IPS DF 6.9 (cell line): ENCODE measurements around the gene ZFP37.
A peak's percentile ranks its signal among the peaks of the same experiment; 100 is the strongest.
"Not testable (repeated sequence)": the region's sequence is repeated elsewhere in the genome, so short reads cannot be mapped to it uniquely, and the experiment has no call there.

Source experiments
- DNase-seq: peaks from one replicate; pipeline ENCODE4 v3.0.0-alpha.2; 2013; ENCODE audit warnings: low read depth, low spot score
- H3K27ac ChIP-seq: one replicate; pipeline ENCODE4 v1.5.1; 2013; ENCODE audit warnings: low read length, control low read depth
- H3K27me3 ChIP-seq: 2 replicates; pipeline ENCODE4 v1.6.1; 2013; ENCODE audit warnings: mild to moderate bottlenecking, low read length; ENCODE audit not compliant: control insufficient read depth, insufficient read depth
- H3K36me3 ChIP-seq: 2 replicates; pipeline ENCODE4 v1.6.1; 2013; ENCODE audit warnings: low read length; ENCODE audit not compliant: control insufficient read depth, insufficient read depth
- H3K4me1 ChIP-seq: 2 replicates; pipeline ENCODE4 v1.6.1; 2013; ENCODE audit warnings: low read length; ENCODE audit not compliant: control insufficient read depth, insufficient read depth
- H3K4me3 ChIP-seq: 2 replicates; pipeline ENCODE4 v1.5.1; 2013; ENCODE audit warnings: mild to moderate bottlenecking, low read length
- H3K9me3 ChIP-seq: 2 replicates; pipeline ENCODE4 v1.6.1; 2013; ENCODE audit warnings: low read length, inconsistent platforms; ENCODE audit not compliant: control insufficient read depth, insufficient read depth
- WGBS: extraction: QIAGEN DNeasy Blood & Tissue Kit; methylation state at CpG from one replicate; pipeline ENCODE4 v1.1.7; 2013; ENCODE audit warnings: mixed read lengths, missing lambda C conversion rate; ENCODE audit not compliant: insufficient read length, insufficient coverage; 5-methylcytosine and 5-hydroxymethylcytosine counted together

ZFP37 gene

DNA sequence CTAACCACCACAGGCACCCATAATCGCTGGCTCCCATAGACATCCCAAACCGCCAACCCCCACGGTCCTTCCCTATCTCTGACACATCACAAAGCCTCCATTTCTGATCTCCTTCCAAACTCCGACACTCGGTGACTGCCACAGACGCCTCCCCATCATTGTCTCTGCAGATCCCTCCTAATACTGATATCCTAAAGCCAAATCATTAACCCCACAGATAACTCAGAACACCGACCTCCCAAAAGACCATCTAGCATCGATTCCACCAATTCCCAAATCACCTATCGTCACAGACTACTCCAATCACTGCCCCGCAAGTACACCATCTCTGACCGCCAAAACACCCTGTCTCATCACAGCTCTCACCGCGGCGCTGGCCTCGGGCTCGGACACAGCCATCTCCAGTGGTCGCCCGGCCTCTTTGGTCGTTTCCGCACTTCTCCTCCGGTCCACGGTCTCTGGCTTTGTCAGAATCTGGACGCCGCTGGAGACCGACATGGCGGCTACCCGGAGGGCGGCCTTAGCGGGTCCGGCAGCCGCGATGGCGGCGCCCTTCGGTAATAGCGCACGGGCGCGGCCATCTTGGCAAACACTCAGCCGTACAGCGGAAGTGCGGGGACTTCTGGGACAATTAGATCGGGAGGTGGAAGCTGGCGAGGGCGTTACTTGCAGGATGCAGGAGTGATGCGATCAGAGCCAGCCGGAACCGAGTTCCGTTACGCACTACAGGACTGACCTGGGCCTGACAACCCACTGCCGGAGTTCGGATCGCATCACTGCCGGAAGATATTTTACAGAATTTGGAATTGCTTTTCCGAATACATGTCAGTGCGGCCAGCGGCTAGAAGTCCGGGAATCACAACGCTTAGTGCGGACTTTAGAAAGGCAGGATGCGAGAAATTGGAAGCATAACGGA lies at the start of gene ZFP37:
ZFP37 (minus strand) TSS at position 534 of the 916 bp plus-strand sequence; CDS start at position 498, 36 bp downstream.
- WGBS, result no CpG with 5 or more reads among the region's 62 CpGs
- Histone ChIP-seq H3K4me3 (peak within 1 kb of the TSS; percentile 97), H3K27ac (no peak within 1 kb of the TSS), H3K4me1 (0 out of 2 replicates have a peak, but pooled peaks cover 2% of the 10 kb centered on the region), H3K9me3 (no peaks in the 10 kb centered on the region), H3K36me3 (no peaks in the 10 kb centered on the region), H3K27me3 (peaks cover 28% of the 10 kb centered on the region)
- peak; percentile 88 for DNase-seq

DNA sequence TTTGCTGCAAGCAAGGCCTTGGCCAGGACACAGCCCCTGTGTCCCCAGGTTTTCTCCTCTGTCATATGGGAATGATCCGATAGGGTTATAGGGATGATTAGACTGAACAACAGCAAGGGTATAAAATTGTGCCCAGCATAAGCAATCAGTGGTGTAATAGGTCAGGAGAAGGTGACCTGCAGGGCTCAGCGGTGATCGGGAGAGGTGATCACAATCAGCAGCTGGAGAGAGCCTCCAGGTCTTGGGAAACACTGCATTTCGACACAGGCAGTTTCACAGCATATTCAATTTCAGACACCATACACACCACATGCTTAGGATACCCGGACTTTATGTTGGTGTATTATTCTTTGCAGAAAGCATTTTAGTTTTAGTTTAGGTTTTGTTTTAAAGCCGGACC lies 48.8 kb upstream of the ZFP37 start:
- H3K27me3 ChIP-seq, H3K27ac ChIP-seq, H3K4me3 ChIP-seq, DNase-seq, H3K4me1 ChIP-seq, H3K9me3 ChIP-seq, H3K36me3 ChIP-seq: not testable (repeated sequence)
- WGBS, result no CpG with 5 or more reads among the region's 6 CpGs

DNA sequence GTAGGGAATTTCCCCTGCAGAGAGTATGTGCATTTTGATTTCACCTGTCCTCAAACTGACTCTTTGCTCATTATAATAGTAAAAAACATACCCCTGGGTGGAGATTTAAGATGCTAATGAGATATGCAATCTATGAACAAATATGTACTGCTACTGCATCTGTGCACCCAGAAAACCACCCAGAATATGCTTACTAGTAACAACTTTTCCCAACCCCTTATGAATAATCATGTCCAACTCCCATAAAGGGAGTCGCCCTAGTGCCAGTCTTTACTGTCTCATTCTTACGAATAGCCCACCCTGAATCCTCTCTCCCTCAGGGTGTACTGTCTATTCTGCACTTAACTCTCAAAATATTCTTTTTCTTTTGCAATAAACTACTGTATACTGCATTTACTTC lies 39.0 kb upstream of the ZFP37 start:
- Histone ChIP-seq H3K27ac (no peak overlapping the region), H3K27me3 (peaks cover 29% of the 10 kb centered on the region), H3K36me3 (no peaks in the 10 kb centered on the region), H3K4me1 (no peaks in the 10 kb centered on the region), H3K4me3 (no peak overlapping the region), H3K9me3 (no peaks in the 10 kb centered on the region)
- DNase-seq, result no peak
- no CpG with 5 or more reads among the region's 2 CpGs for WGBS

DNA sequence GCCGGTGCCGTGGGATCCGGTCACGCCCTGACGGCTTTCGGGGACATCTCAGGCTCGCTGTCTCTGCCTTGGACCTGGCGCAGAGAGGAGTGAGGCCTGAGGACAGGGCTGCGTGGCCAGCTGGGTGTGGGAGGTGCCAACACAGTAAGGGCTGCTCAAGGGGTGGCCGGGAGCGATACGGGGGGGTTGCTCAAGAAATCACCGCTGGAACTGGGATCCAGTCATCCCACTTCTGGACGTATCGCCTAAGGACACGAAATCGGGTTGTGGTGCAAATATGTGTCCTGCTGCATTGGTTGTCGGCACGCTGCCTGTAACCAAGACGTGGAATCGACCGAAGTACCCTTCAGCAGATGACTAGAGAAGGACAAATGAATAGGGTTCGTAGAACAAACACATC lies 33.4 kb upstream of the ZFP37 start:
- not testable (repeated sequence) for H3K36me3 ChIP-seq, H3K4me1 ChIP-seq, H3K9me3 ChIP-seq, H3K27ac ChIP-seq, H3K4me3 ChIP-seq, DNase-seq
- H3K27me3 ChIP-seq, result peaks cover 33% of the 10 kb centered on the region
- WGBS, result no CpG with 5 or more reads among the region's 23 CpGs

DNA sequence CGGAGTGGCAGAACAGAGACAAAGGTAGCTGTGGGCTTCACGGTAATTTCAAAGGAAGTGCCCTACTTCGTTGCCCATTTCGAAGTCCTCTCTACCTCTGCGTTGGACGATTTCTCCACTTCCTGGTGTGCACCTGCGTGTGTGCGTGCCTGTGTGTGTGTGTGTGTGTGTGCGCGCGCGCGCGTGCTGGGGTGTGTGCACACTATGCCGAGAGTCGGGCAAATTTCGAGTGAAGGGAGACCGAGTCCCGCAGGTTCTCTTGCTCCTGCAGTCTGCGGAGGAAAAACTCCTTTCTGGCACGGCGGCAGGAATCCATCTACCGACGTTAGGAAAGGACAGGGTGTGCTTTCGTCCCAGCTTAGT lies 32.6 kb upstream of the ZFP37 start:
- H3K9me3 ChIP-seq, H3K4me1 ChIP-seq, H3K36me3 ChIP-seq, H3K27ac ChIP-seq, H3K4me3 ChIP-seq, DNase-seq: not testable (repeated sequence)
- H3K27me3 ChIP-seq, result peaks cover 31% of the 10 kb centered on the region
- no CpG with 5 or more reads among the region's 25 CpGs for WGBS

DNA sequence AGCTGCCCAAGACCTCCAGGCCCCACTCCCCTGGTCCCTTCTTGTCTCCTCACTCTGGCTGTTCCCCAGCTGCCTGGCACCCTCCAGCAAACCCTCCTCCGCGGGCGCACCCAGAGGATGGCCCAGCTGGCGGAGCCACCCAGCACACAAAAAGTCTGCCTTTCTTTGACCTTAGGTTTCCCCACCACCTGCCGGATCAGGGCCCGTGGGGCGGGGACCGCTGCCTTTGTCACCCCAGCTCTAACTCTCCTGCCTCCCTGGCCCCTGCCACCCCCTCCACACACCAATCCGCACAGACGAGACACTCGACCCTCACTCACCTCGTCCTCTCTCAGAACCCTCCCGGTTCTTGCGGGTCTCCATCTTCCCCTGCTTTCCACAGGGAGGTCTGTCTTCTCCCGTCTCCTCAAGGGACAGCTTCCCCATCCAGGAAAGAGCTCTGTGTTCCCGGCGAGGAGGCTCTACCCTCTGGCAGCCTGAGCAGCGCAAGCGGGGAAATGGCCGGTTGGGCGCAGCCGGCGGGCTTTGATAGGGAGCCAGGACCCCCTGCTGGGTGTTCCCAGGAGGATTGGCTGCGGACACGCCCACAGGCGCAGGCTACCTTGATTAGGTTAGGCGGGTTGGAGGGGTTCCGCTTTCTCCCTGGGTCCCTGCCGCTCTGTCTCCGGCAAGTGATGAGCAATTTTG lies 32.1 kb upstream of the ZFP37 start:
- not testable (repeated sequence) for H3K4me1 ChIP-seq, DNase-seq, H3K9me3 ChIP-seq, H3K4me3 ChIP-seq, H3K27ac ChIP-seq, H3K36me3 ChIP-seq
- peaks cover 30% of the 10 kb centered on the region for H3K27me3 ChIP-seq
- WGBS, result no CpG with 5 or more reads among the region's 30 CpGs

DNA sequence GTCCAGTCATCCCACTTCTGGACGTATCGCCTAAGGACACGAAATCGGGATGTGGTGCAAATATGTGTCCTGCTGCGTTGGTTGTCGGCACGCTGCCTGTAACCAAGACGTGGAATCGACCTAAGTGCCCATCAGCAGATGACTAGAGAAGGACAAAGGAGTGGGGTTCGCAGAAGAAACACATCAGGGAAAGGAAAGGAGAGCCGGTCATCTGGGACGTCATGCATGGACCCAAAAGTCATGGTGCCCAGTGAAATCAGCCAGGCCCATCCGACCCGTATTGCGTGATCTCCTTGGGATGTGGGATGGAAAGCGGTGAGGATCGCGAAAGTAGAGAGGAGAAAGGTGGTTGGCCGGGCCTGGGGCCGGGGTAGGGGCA lies 6.4 kb upstream of the ZFP37 start:
- WGBS, result no CpG with 5 or more reads among the region's 20 CpGs
- not testable (repeated sequence) for H3K4me1 ChIP-seq, H3K4me3 ChIP-seq, H3K36me3 ChIP-seq, H3K9me3 ChIP-seq, H3K27ac ChIP-seq, DNase-seq
- H3K27me3 ChIP-seq, result peaks cover 37% of the 10 kb centered on the region

DNA sequence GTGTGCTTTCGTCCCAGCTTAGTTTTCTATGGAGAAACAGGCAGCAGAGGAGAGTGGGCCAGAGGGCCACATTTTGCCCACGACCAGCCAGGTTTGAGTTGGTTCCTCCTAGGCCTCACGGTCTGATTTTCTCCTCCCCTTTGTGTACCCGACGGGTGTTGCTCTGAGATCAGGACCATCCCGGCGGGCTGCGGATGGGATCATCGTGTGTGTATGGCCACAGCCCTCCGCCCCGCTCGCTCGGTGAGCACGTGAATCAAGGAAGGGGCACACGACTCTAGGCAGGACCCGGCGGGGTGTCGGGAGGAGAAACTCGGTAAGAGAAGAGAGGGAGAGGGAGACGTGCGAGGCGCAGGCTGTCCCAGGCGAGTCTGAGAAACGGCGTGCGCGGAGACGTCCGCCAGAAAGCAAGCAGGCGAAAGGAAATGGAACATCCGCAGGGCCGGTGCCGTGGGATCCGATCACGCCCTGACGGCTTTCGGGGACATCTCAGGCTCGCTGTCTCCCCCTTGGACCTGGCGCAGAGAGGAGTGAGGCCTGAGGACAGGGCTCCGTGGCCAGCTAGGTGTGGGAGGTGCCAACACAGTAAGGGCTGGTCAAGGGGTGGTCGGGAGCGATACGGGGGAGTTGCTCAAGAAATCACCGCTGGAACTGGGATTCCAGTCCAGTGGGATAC lies 5.9 kb upstream of the ZFP37 start:
- H3K9me3 ChIP-seq, H3K36me3 ChIP-seq, DNase-seq, H3K4me3 ChIP-seq, H3K27ac ChIP-seq, H3K4me1 ChIP-seq: not testable (repeated sequence)
- peaks cover 40% of the 10 kb centered on the region for H3K27me3 ChIP-seq
- no CpG with 5 or more reads among the region's 44 CpGs for WGBS

DNA sequence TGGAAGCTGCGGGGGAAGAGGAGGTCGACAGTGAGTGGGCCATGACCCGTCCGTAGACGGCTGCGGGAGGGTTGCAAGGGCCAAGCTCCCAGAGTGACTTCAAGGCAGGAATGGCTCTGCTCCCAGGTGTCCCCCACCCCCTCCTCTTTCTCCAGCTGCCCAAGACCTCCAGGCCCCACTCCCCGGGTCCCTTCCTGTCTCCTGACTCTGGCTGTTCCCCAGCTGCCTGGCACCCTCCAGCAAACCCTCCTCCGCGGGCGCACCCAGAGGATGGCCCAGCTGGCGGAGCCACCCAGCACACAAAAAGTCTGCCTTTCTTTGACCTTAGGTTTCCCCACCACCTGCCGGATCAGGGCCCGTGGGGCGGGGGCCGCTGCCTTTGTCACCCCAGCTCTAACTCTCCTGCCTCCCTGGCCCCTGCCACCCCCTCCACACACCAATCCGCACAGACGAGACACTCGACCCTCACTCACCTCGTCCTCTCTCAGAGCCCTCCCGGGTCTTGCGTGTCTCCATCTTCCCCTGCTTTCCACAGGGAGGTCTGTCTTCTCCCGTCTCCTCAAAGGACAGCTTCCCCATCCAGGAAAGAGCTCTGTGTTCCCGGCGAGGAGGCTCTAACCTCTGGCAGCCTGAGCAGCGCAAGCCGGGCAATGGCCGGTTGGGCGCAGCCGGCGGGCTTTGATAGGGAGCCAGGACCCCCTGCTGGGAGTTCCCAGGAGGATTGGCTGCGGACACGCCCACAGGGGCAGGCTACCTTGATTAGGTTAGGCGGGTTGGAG lies 4.7 kb upstream of the ZFP37 start:
- H3K27ac ChIP-seq, H3K4me3 ChIP-seq, H3K9me3 ChIP-seq, H3K36me3 ChIP-seq, H3K4me1 ChIP-seq, DNase-seq: not testable (repeated sequence)
- peaks cover 41% of the 10 kb centered on the region for H3K27me3 ChIP-seq
- WGBS, result no CpG with 5 or more reads among the region's 33 CpGs
